Naive thymus-derived CD4-positive, alpha-beta T cell (primary cell): ENCODE measurements around the gene IL1RN. TPM values are rescaled to one million over a fixed set of nuclear protein-coding genes. Genes with fewer than 3 reads are reported as not detected.

Experiments used
- ATAC-seq: fragments of 150-1000 bp; cut with Tn5 transposase; 2 replicates; pipeline ENCODE4 v1.10.0; 2021; ENCODE audit warnings: mild to moderate bottlenecking, moderate library complexity
- CTCF ChIA-PET: fragments of 350-600 bp; sonication (Branson Sonifier 250); formaldehyde crosslinking; loops from one replicate; lab custom pipeline; 2021; ENCODE audit warnings: antibody characterized with exemption; lab: Charles Lee
- POLR2A ChIA-PET: fragments of 350-600 bp; sonication (Branson Sonifier 250); formaldehyde crosslinking; loops from one replicate; lab custom pipeline; 2021; ENCODE audit warnings: antibody characterized with exemption, inconsistent platforms; lab: Charles Lee
- DNase-seq, 9 donors: peaks; one replicate each; pipeline versions ENCODE4 v3.0.0 to v3.0.0-alpha.2; 2020 to 2022; ENCODE audit warnings: mixed read lengths in 1 of 9
- H3K27ac ChIP-seq: one replicate; pipeline ENCODE4 v1.7.0; 2013; ENCODE audit warnings: mild to moderate bottlenecking, low read depth, low read length, moderate library complexity
- H3K27me3 ChIP-seq, 2 donors: one replicate each; pipeline ENCODE4 v1.7.0; 2013; ENCODE audit warnings: low read length in 2 of 2, mild to moderate bottlenecking in 2 of 2, moderate library complexity in 2 of 2; ENCODE audit not compliant: control insufficient read depth in 2 of 2, insufficient read depth in 2 of 2
- H3K36me3 ChIP-seq, 3 experiments: 1 replicate in 2 of 3; 2 replicates in 1 of 3; pipeline ENCODE4 v1.7.0; 2013; ENCODE audit warnings: low read length in 3 of 3, mild to moderate bottlenecking in 3 of 3, moderate library complexity in 1 of 3; ENCODE audit not compliant: insufficient read depth in 3 of 3, control insufficient read depth in 2 of 3
- H3K4me1 ChIP-seq, 2 donors: one replicate each; pipeline ENCODE4 v1.7.0; 2013; ENCODE audit warnings: low read length in 2 of 2, mild to moderate bottlenecking in 2 of 2, moderate library complexity in 1 of 2; ENCODE audit not compliant: control insufficient read depth in 2 of 2, insufficient read depth in 2 of 2
- H3K4me3 ChIP-seq: 2 replicates; pipeline ENCODE4 v1.7.0; 2013; ENCODE audit warnings: mild to moderate bottlenecking, low read length
- H3K9me3 ChIP-seq, 3 experiments: 1 replicate in 2 of 3; 2 replicates in 1 of 3; pipeline ENCODE4 v1.7.0; 2013; ENCODE audit warnings: low read length in 3 of 3; ENCODE audit not compliant: control insufficient read depth in 2 of 3
- H3K27ac Mint-ChIP-seq, 9 donors: one replicate each; pipeline ENCODE4 v1.8.0; 2020 to 2022; ENCODE audit warnings: mixed read lengths in 9 of 9, mild to moderate bottlenecking in 8 of 9, moderate library complexity in 5 of 9, inconsistent platforms in 2 of 9
- H3K27me3 Mint-ChIP-seq, 5 donors: one replicate each; pipeline ENCODE4 v1.8.0; 2021 to 2022; ENCODE audit warnings: mixed read lengths in 5 of 5, mild to moderate bottlenecking in 1 of 5
- H3K36me3 Mint-ChIP-seq, 5 donors: one replicate each; pipeline ENCODE4 v1.8.0; 2020 to 2022; ENCODE audit warnings: mixed read lengths in 5 of 5, mild to moderate bottlenecking in 3 of 5, inconsistent platforms in 1 of 5
- H3K4me1 Mint-ChIP-seq, 7 donors: one replicate each; pipeline ENCODE4 v1.8.0; 2020 to 2022; ENCODE audit warnings: mixed read lengths in 7 of 7, mild to moderate bottlenecking in 3 of 7, inconsistent platforms in 1 of 7
- H3K4me3 Mint-ChIP-seq, 10 donors: one replicate each; pipeline ENCODE4 v1.8.0; 2020 to 2022; ENCODE audit warnings: mild to moderate bottlenecking in 10 of 10, mixed read lengths in 10 of 10, moderate library complexity in 6 of 10, inconsistent platforms in 2 of 10
- H3K9me3 Mint-ChIP-seq, 11 donors: one replicate each; pipeline ENCODE4 v1.8.0; 2020 to 2022; ENCODE audit warnings: mixed read lengths in 11 of 11, mild to moderate bottlenecking in 4 of 11, inconsistent platforms in 1 of 11, moderate library complexity in 1 of 11
- intact Hi-C, 2 donors: fragments of 100-400 bp; cut with micrococcal nuclease; formaldehyde crosslinking; loops; one replicate each; pipeline ENCODE4 v1.15.1; 2023
- polyA plus RNA-seq, 2 donors: library from polyadenylated mRNA; unstranded; fragments of 300-500 nt; fragmentation: Illumina TruSeq; gene quantifications; one replicate each; pipeline ENCODE4 v1.2.3, GENCODE V29; 2021
- total RNA-seq, 6 experiments: library from RNA in 5 of 6; stranded (reverse) in 5 of 6; gene quantifications; 1 replicate in 5 of 6; 2 replicates in 1 of 6; pipeline ENCODE4 v1.2.3 and lab custom pipeline; 2021 to 2026

The IL1RN gene
- total and polyA plus RNA-seq, 7 experiments from 2014 or later: 1.7 to 14.3 (median 2.3) TPM; not detected in 2

DNA sequence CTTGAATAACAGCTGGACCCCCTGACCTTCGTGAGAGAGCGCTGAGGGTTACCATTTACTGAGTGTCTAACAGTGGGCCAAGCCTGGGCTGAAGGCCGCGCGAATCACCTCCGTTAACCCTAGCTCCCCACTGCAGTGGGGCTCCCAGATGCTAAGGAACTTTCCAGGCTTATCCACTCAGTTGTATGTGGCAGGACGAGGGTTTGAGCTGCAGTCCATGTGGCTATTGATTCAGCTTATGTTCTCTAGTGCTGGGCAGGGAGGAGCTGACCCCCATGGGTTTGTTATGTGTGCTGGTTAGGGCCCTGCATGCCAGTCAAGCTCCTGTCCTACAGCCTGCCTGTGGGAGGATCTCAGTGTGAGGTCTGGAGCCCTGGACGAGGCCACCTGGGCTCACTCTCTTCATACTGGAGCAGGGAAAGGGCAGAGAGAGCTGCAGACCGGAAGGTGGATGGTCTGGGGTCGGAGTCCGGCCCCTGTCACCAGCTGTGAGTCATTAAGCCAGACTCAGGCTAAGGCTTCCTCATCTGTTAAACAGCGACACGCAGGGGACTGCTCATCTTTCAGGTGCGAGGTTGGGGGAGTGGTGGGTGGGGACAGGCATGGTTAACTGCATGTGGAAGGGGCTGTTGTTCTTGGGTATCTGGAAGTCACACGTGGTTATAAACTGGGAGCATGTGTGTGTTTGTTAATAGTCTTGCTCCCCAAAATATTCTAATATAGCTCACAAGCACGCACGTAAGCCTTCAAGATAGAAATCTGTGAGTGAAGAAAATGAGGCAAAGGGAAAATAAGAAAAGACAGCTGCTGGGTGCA is 52.9 kb downstream of the IL1RN start:
- peak overlapping the region; percentile 47 to 97 (median 82) for H3K4me3 Mint-ChIP-seq
- H3K9me3 Mint-ChIP-seq: peaks cover 0 to 1% (median 0%) of the 10 kb centered on the region in 11 donors
- Histone ChIP-seq H3K4me1 (peaks cover 84 to 88% of the 10 kb centered on the region in 2 donors), H3K27ac (peak overlapping the region; percentile 58), H3K9me3 (no peaks in the 10 kb centered on the region), H3K4me3 (peak overlapping the region; percentile 24), H3K27me3 (no peaks in the 10 kb centered on the region), H3K36me3 (peaks cover 4 to 37% (median 6%) of the 10 kb centered on the region in 3 experiments)
- no peaks in the 10 kb centered on the region for H3K27me3 Mint-ChIP-seq
- DNase-seq: no peak
- intact Hi-C loops: loop anchor here in 1 of 2 donors (1.0 to 5.0 kb wide), 2 partner anchors 42 to 193 kb away; no protein-coding TSS in a partner anchor
- peaks cover 8 to 62% (median 19%) of the 10 kb centered on the region in 5 donors for H3K36me3 Mint-ChIP-seq
- ChIA-PET POLR2A (interaction anchor here (0.8 to 2.9 kb wide), 12 partner anchors 9 to 185 kb away, joined by 3 to 14 read pairs (median 5); no protein-coding TSS in a partner anchor), CTCF (interaction anchor here (1.2 to 5.3 kb wide), 9 partner anchors 7 to 47 kb away, joined by 3 to 105 read pairs (median 4); no protein-coding TSS in a partner anchor)
- ATAC-seq: no peak
- H3K4me1 Mint-ChIP-seq: peaks cover 73 to 94% (median 86%) of the 10 kb centered on the region in 7 donors
- H3K27ac Mint-ChIP-seq: peak overlapping the region; percentile 77 to 96 (median 93)

DNA sequence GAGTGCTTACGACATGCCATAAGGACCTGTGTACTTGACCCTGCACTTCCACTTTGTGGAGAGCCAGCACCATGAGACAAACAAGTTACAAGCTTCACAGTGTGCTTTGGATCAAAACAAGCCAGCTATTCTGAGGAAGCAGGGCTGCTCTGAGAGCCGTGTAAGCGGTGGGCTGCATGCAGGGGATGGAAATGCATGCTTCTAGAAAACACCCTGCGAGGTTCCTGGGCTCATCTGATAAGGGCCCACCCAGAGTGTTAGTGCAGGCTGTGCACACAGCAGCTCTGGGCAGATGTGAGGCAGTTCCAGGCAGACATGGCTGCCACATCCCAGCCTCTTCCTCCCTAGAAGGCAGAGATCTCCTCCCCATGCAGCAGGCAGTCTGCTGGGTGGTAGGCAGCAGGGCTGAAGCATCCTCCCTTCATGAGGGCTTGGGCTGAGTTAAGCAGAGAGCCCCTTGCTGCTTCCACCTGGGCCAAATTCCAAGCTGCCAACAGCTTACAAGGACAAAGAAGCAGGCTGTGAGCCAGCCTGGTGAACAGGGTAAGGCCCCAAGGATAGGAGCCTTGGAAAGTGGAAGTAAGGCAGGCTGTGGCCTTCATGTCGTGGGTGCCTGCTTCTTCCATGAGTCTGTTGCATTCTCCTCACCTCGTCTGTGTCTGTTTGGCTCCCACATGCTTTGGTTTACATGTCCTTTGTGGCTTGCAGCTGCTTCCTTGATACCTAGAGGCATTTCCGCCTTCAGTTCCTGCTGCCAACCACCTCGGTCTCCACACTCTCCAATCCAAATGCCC is 54.1 kb downstream of the IL1RN start:
- peak overlapping the region; percentile 43 for H3K4me3 ChIP-seq
- no peaks in the 10 kb centered on the region for H3K9me3 ChIP-seq
- peaks cover 83 to 95% of the 10 kb centered on the region in 2 donors for H3K4me1 ChIP-seq
- no peaks in the 10 kb centered on the region for H3K27me3 ChIP-seq
- H3K4me1 Mint-ChIP-seq: peaks cover 79 to 98% (median 93%) of the 10 kb centered on the region in 7 donors
- peak overlapping the region; percentile 58 for H3K27ac ChIP-seq
- DNase-seq: peak in 2 of 9 donors; percentile 24 to 34
- peak overlapping the region; percentile 77 to 96 (median 93) for H3K27ac Mint-ChIP-seq
- no peaks in the 10 kb centered on the region for H3K27me3 Mint-ChIP-seq
- peak; percentile 51 for ATAC-seq
- peaks cover 8 to 59% (median 24%) of the 10 kb centered on the region in 5 donors for H3K36me3 Mint-ChIP-seq
- peaks cover 6 to 48% (median 8%) of the 10 kb centered on the region in 3 experiments for H3K36me3 ChIP-seq
- peak overlapping the region; percentile 47 to 97 (median 76) for H3K4me3 Mint-ChIP-seq
- intact Hi-C loops: loop anchor here in 1 of 2 donors (1.0 to 5.0 kb wide), 2 partner anchors 8 to 194 kb away; partner anchors contain the start of gene PSD4
- no peaks in the 10 kb centered on the region for H3K9me3 Mint-ChIP-seq
- ChIA-PET CTCF (interaction anchor here (0.6 to 5.3 kb wide), 9 partner anchors 8 to 48 kb away, joined by 3 to 105 read pairs (median 4); no protein-coding TSS in a partner anchor), POLR2A (interaction anchor here (0.6 to 2.9 kb wide), 14 partner anchors 9 to 641 kb away, joined by 3 to 14 read pairs (median 4); no protein-coding TSS in a partner anchor)

DNA sequence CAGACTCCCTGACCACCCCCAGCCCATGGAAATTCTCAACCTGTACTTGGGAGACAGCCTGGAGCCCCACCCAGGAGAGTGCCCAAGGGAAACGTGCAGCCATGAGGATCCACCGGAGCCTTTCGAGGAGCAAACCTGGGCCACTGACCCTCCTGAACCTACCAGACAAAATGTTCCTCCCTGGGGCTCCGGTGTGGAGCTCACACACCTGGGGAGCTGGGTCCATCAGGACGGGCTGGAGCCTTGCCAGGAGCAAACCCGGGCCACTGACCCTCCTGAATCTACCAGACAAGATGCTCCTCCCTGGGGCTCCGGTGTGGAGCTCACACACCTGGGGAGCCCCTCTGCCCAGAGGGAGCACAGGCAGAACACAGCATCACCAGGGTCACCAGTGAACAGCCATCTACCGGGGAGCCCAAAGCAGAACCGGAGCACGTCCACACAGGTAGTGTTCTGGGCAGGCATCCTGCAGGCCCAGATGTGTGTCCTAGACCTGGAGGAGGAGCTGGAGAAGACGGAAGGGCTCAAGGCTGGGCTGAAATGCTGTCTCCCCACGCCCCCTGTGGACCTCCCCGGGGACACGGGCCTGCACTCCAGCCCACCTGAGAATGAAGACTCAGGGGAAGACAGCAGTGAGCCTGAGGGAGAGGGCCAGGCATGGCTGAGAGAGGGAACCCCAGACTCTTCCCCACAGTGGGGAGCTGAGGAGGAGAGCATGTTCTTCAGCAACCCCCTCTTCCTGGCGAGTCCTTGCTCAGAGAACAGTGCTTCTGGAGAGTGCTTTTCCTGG is 55.3 kb downstream of the IL1RN start:
- H3K27ac Mint-ChIP-seq: peak overlapping the region in 8 of 9 donors; percentile 13 to 96 (median 92)
- H3K4me1 ChIP-seq: peaks cover 71 to 93% of the 10 kb centered on the region in 2 donors
- H3K36me3 Mint-ChIP-seq: peaks cover 9 to 52% (median 21%) of the 10 kb centered on the region in 5 donors
- peaks cover 3 to 56% (median 6%) of the 10 kb centered on the region in 3 experiments for H3K36me3 ChIP-seq
- ATAC-seq: no peak
- H3K9me3 ChIP-seq: no peaks in the 10 kb centered on the region
- no peaks in the 10 kb centered on the region for H3K27me3 Mint-ChIP-seq
- ChIA-PET CTCF (interaction anchor here (1.1 to 5.3 kb wide), 2 partner anchors 17 to 45 kb away, joined by 3 to 105 read pairs; no protein-coding TSS in a partner anchor), POLR2A (interaction anchor here (0.6 to 2.7 kb wide), 8 partner anchors 8 to 300 kb away, joined by 3 to 16 read pairs (median 4); partner anchors contain the start of gene PSD4)
- H3K4me3 Mint-ChIP-seq: peak overlapping the region in 8 of 10 donors; percentile 24 to 97 (median 60)
- DNase-seq: no peak
- H3K27ac ChIP-seq: peak overlapping the region; percentile 44
- no peaks in the 10 kb centered on the region for H3K27me3 ChIP-seq
- intact Hi-C loops: loop anchor here in 1 of 2 donors (5.0 kb wide), 1 partner anchor 195 kb away; no protein-coding TSS in a partner anchor
- H3K9me3 Mint-ChIP-seq: no peaks in the 10 kb centered on the region
- peaks cover 78 to 96% (median 90%) of the 10 kb centered on the region in 7 donors for H3K4me1 Mint-ChIP-seq
- no peak overlapping the region for H3K4me3 ChIP-seq

DNA sequence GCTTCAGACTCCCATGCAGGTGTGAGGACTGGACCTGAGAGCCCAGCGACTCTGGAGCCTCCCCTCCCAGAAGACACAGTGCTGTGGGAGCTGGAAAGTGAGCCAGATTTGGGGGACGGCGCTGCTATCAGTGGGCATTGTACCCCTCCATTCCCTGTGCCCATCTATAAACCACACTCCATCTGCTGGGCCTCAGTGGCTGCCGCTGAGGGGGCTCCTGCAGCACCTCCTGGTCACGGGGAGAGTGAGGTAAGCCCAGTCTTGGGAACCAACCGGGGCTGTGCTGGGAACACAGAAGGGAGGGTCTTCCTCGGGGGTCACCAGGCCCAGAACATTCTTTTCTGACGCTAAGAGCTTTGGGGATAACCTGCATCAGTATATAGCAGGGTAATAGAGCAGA is 55.9 kb downstream of the IL1RN start:
- H3K4me3 Mint-ChIP-seq: peak overlapping the region in 8 of 10 donors; percentile 13 to 97 (median 40)
- POLR2A ChIA-PET: interaction anchor here (0.9 to 2.7 kb wide), 6 partner anchors 9 to 45 kb away, joined by 3 to 16 read pairs (median 4); partner anchors contain the start of gene PSD4
- H3K36me3 Mint-ChIP-seq: peaks cover 12 to 53% (median 24%) of the 10 kb centered on the region in 5 donors

More for the DNA sequence above, 55.9 kb downstream of the IL1RN start:
- Histone ChIP-seq H3K9me3 (no peaks in the 10 kb centered on the region), H3K27ac (peak overlapping the region; percentile 44), H3K4me3 (no peak overlapping the region), H3K27me3 (no peaks in the 10 kb centered on the region), H3K4me1 (peaks cover 67 to 89% of the 10 kb centered on the region in 2 donors), H3K36me3 (peaks cover 3 to 59% (median 6%) of the 10 kb centered on the region in 3 experiments)
- DNase-seq (no peak), ATAC-seq (no peak)
- CTCF ChIA-PET: interaction anchor here (0.7 to 5.3 kb wide), 3 partner anchors 17 to 45 kb away, joined by 3 to 105 read pairs (median 3); no protein-coding TSS in a partner anchor
- intact Hi-C loops: loop anchor here in 1 of 2 donors (5.0 kb wide), 1 partner anchor 196 kb away; no protein-coding TSS in a partner anchor
- no peaks in the 10 kb centered on the region for H3K27me3 Mint-ChIP-seq
- no peaks in the 10 kb centered on the region for H3K9me3 Mint-ChIP-seq
- peaks cover 78 to 96% (median 90%) of the 10 kb centered on the region in 7 donors for H3K4me1 Mint-ChIP-seq
- H3K27ac Mint-ChIP-seq: peak overlapping the region in 8 of 9 donors; percentile 55 to 96 (median 80)
